Colonic mucosa (tissue), 4 donors: ENCODE data around the gene TMEM51. TPM values are rescaled to one million over a fixed set of nuclear protein-coding genes. Genes with fewer than 3 reads are reported as not detected.

ENCODE experiments used
- DNase-seq: peaks from one replicate; pipeline ENCODE4 v3.0.0-alpha.2; 2020
- H3K27ac ChIP-seq: fragments of 200-600 bp; one replicate; pipeline ENCODE4 v1.8.0; 2021
- H3K27me3 ChIP-seq: fragments of 200-600 bp; one replicate; pipeline ENCODE4 v1.8.0; 2021
- H3K36me3 ChIP-seq: fragments of 200-600 bp; one replicate; pipeline ENCODE4 v1.8.0; 2021
- H3K4me1 ChIP-seq: fragments of 200-600 bp; one replicate; pipeline ENCODE4 v1.8.0; 2021; ENCODE audit warnings: mild to moderate bottlenecking
- H3K4me3 ChIP-seq: fragments of 200-600 bp; one replicate; pipeline ENCODE4 v1.8.0; 2021
- H3K9ac ChIP-seq, 2 donors: one replicate each; pipeline ENCODE4 v1.7.0; 2013; ENCODE audit warnings: control low read depth in 2 of 2, low read depth in 2 of 2, low read length in 2 of 2
- H3K9me3 ChIP-seq: fragments of 200-600 bp; one replicate; pipeline ENCODE4 v1.8.0; 2021
- CTCF ChIP-seq: fragments of 200-600 bp; IDR thresholded peaks from one replicate; pipeline ENCODE4 v1.8.0; 2022; ENCODE audit warnings: antibody characterized with exemption, mild to moderate bottlenecking
- intact Hi-C: fragments of 100-400 bp; cut with DNase I; formaldehyde crosslinking; loops from one replicate; pipeline ENCODE4 v1.14.1; 2022
- total RNA-seq, 2 donors: library from RNA; stranded (reverse); fragmentation: NEBNext Ultra II Directional in 1 of 2; extraction: Animal tissue kit (Norgen Biotek cat#: 25700) in 1 of 2; gene quantifications; one replicate each; pipeline ENCODE4 v1.2.1, GENCODE V29; 2021
- donor health status: healthy.
- donor health status: DM: no; HTN: no; CAD: no.
- donor health status: DM: no; HTN: no; CAD: no.

Gene TMEM51
- total RNA-seq, 2 donors from 2014 or later: 21.3 to 28.6 TPM

GRCh38 chr1:15213341-15213821 is 59.8 kb downstream of the TMEM51 start:
- intact Hi-C loops: no loop called here
- Histone ChIP-seq H3K4me3 (no peak overlapping the region), H3K4me1 (peaks cover 4% of the 10 kb centered on the region)

GRCh38 chr1:15214527-15214926 is 61.0 kb downstream of the TMEM51 start:
- Histone ChIP-seq H3K9me3 (no peaks in the 10 kb centered on the region), H3K4me3 (no peak overlapping the region), H3K27me3 (no peaks in the 10 kb centered on the region), H3K36me3 (no peaks in the 10 kb centered on the region), H3K9ac (no peak overlapping the region), H3K27ac (peak overlapping the region; percentile 32), H3K4me1 (peaks cover 4% of the 10 kb centered on the region)
- TF ChIP-seq CTCF: no peak
- intact Hi-C loops: no loop called here
- no peak for DNase-seq

More at GRCh38 chr1:15213341-15213821, 59.8 kb downstream of the TMEM51 start:
- no peak for DNase-seq
- H3K27ac ChIP-seq: no peak overlapping the region
- H3K9me3 ChIP-seq: no peaks in the 10 kb centered on the region
- H3K36me3 ChIP-seq: no peaks in the 10 kb centered on the region
- H3K9ac ChIP-seq: no peak overlapping the region
- H3K27me3 ChIP-seq: no peaks in the 10 kb centered on the region
- no peak for TF ChIP-seq CTCF

GRCh38 chr1:15215116-15215515 is 61.6 kb downstream of the TMEM51 start:
- no peak for TF ChIP-seq CTCF
- H3K27ac ChIP-seq: peak overlapping the region; percentile 32
- H3K4me1 ChIP-seq: peaks cover 4% of the 10 kb centered on the region
- DNase-seq: peak; percentile 82
- no peak overlapping the region for H3K9ac ChIP-seq
- H3K4me3 ChIP-seq: no peak overlapping the region
- H3K36me3 ChIP-seq: no peaks in the 10 kb centered on the region
- H3K27me3 ChIP-seq: no peaks in the 10 kb centered on the region
- H3K9me3 ChIP-seq: no peaks in the 10 kb centered on the region
- intact Hi-C loops: no loop called here

- no peak for TF ChIP-seq CTCF
- H3K27me3 ChIP-seq: no peaks in the 10 kb centered on the region
- H3K27ac ChIP-seq: no peak overlapping the region
- no peak overlapping the region for H3K9ac ChIP-seq
- no peaks in the 10 kb centered on the region for H3K9me3 ChIP-seq
- H3K36me3 ChIP-seq: no peaks in the 10 kb centered on the region
- H3K4me1 ChIP-seq: peaks cover 4% of the 10 kb centered on the region
- no peak for DNase-seq
- intact Hi-C loops: no loop called here
- H3K4me3 ChIP-seq: no peak overlapping the region
Measured at GRCh38 chr1:15217654-15218053, 64.1 kb downstream of the TMEM51 start.

- H3K36me3 ChIP-seq: no peaks in the 10 kb centered on the region
- no peaks in the 10 kb centered on the region for H3K27me3 ChIP-seq
- H3K4me3 ChIP-seq: no peak overlapping the region
- TF ChIP-seq CTCF: no peak
- H3K4me1 ChIP-seq: peaks cover 4% of the 10 kb centered on the region
- H3K27ac ChIP-seq: no peak overlapping the region
- intact Hi-C loops: no loop called here
- DNase-seq: no peak
- no peak overlapping the region for H3K9ac ChIP-seq
- no peaks in the 10 kb centered on the region for H3K9me3 ChIP-seq
Measured at GRCh38 chr1:15218287-15219279, 65.0 kb downstream of the TMEM51 start.
